Measurements from ENCODE around the gene PARD3. TPM values are rescaled to one million over a fixed set of nuclear protein-coding genes. Genes with fewer than 3 reads are reported as not detected.

Gene PARD3
- total and polyA plus RNA-seq, 2 experiments from 2014 or later: 47.2 to 59.7 TPM

DNA sequence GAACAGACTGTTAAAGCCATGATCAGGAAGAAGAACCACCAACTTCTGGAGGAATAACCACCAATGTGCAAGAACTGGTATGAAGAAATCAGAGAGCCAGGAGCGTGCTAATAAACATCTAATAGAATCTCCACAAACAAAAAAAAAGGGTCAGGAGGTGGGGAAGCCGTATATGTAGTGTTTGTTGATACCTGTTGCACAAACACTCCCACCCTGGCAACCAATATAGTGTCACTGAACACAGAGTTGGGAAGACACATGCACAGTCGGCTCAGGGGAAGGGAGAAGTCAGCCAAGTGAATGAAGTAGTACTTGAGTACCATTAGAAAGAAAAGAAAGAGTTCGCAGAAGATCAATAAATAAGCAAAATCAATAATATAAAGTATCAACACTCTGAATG lies 400.1 kb downstream of the PARD3 start:
- DNase-seq (ENCODE audit: low spot score): no peak
- H3K9me2 ChIP-seq (replicated peaks; ENCODE audit: insufficient read depth): no peaks in the 10 kb centered on the region
- H3K27ac ChIP-seq: no peak overlapping the region
- H2AFZ ChIP-seq: no peak overlapping the region
- no peaks in the 10 kb centered on the region for H3K27me3 ChIP-seq
- H3K79me2 ChIP-seq: peaks cover 19% of the 10 kb centered on the region
- H3K9me3 ChIP-seq (ENCODE audit: low read depth): no peaks in the 10 kb centered on the region
- TF ChIP-seq EZH2 (IDR thresholded peaks at IDR 0.05; ENCODE audit: borderline replicate concordance) (no peak), EZH2phosphoT487 (IDR thresholded peaks at IDR 0.05; ENCODE audit: low read depth, severe bottlenecking, unreplicated experiment) (no peak)
- TF ChIP-seq, protein P1, sequence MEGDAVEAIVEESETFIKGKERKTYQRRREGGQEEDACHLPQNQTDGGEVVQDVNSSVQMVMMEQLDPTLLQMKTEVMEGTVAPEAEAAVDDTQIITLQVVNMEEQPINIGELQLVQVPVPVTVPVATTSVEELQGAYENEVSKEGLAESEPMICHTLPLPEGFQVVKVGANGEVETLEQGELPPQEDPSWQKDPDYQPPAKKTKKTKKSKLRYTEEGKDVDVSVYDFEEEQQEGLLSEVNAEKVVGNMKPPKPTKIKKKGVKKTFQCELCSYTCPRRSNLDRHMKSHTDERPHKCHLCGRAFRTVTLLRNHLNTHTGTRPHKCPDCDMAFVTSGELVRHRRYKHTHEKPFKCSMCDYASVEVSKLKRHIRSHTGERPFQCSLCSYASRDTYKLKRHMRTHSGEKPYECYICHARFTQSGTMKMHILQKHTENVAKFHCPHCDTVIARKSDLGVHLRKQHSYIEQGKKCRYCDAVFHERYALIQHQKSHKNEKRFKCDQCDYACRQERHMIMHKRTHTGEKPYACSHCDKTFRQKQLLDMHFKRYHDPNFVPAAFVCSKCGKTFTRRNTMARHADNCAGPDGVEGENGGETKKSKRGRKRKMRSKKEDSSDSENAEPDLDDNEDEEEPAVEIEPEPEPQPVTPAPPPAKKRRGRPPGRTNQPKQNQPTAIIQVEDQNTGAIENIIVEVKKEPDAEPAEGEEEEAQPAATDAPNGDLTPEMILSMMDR (IDR thresholded peaks at IDR 0.05; ENCODE audit: poor library complexity): no peak
- H3K4me2 ChIP-seq: no peak overlapping the region
- no peaks in the 10 kb centered on the region for H3K4me1 ChIP-seq (ENCODE audit: insufficient read depth)
- H3K36me3 ChIP-seq (replicated peaks; ENCODE audit: insufficient read depth, low read depth): no peaks in the 10 kb centered on the region
- H3K4me3 ChIP-seq: no peak overlapping the region
- 94% methylated on average over 4 of the region's 4 CpGs for WGBS (ENCODE audit: low lambda C conversion rate, missing lambda C conversion rate)
- no peaks in the 10 kb centered on the region for H4K20me1 ChIP-seq (ENCODE audit: insufficient read depth, poor library complexity, severe bottlenecking)

GRCh38 chr10:34413756-34414587 lies 401.1 kb downstream of the PARD3 start:
- TF ChIP-seq EZH2 (IDR thresholded peaks at IDR 0.05; ENCODE audit: borderline replicate concordance): no peak
- TF ChIP-seq, protein P1 (IDR thresholded peaks at IDR 0.05; ENCODE audit: poor library complexity): no peak
- TF ChIP-seq EZH2phosphoT487 (IDR thresholded peaks at IDR 0.05; ENCODE audit: low read depth, severe bottlenecking, unreplicated experiment): no peak
- Histone ChIP-seq H3K4me2 (no peak overlapping the region), H4K20me1 (ENCODE audit: insufficient read depth, poor library complexity, severe bottlenecking) (no peaks in the 10 kb centered on the region), H3K27me3 (no peaks in the 10 kb centered on the region), H3K4me1 (ENCODE audit: insufficient read depth) (no peaks in the 10 kb centered on the region), H3K27ac (no peak overlapping the region), H2AFZ (no peak overlapping the region), H3K9me2 (replicated peaks; ENCODE audit: insufficient read depth) (no peaks in the 10 kb centered on the region), H3K36me3 (replicated peaks; ENCODE audit: insufficient read depth, low read depth) (no peaks in the 10 kb centered on the region), H3K79me2 (peaks cover 19% of the 10 kb centered on the region), H3K9me3 (ENCODE audit: low read depth) (no peaks in the 10 kb centered on the region), H3K4me3 (no peak overlapping the region)
- no peak for DNase-seq (ENCODE audit: low spot score)
- WGBS (ENCODE audit: low lambda C conversion rate, missing lambda C conversion rate): 80% methylated on average over 11 of the region's 11 CpGs

GRCh38 chr10:34413214-34413613 lies 401.9 kb downstream of the PARD3 start:
- TF ChIP-seq, protein P1 (IDR thresholded peaks at IDR 0.05; ENCODE audit: poor library complexity): no peak
- TF ChIP-seq EZH2 (IDR thresholded peaks at IDR 0.05; ENCODE audit: borderline replicate concordance): no peak
- TF ChIP-seq EZH2phosphoT487 (IDR thresholded peaks at IDR 0.05; ENCODE audit: low read depth, severe bottlenecking, unreplicated experiment): no peak

More at GRCh38 chr10:34413214-34413613, 401.9 kb downstream of the PARD3 start:
- Histone ChIP-seq H3K36me3 (replicated peaks; ENCODE audit: insufficient read depth, low read depth) (no peaks in the 10 kb centered on the region), H3K4me1 (ENCODE audit: insufficient read depth) (no peaks in the 10 kb centered on the region), H4K20me1 (ENCODE audit: insufficient read depth, poor library complexity, severe bottlenecking) (no peaks in the 10 kb centered on the region), H3K27ac (no peak overlapping the region), H3K27me3 (no peaks in the 10 kb centered on the region), H3K9me2 (replicated peaks; ENCODE audit: insufficient read depth) (no peaks in the 10 kb centered on the region), H3K79me2 (peaks cover 17% of the 10 kb centered on the region), H2AFZ (no peak overlapping the region), H3K4me3 (no peak overlapping the region), H3K9me3 (ENCODE audit: low read depth) (no peaks in the 10 kb centered on the region), H3K4me2 (no peak overlapping the region)
- WGBS (ENCODE audit: low lambda C conversion rate, missing lambda C conversion rate): 65% methylated on average over 3 of the region's 3 CpGs
- DNase-seq (ENCODE audit: low spot score): no peak
